Naive thymus-derived CD4-positive, alpha-beta T cell (primary cell): ENCODE measurements around the gene CACNB4. TPM values are rescaled to one million over a fixed set of nuclear protein-coding genes. Genes with fewer than 3 reads are reported as not detected.
A peak's percentile ranks its signal among the peaks of the same experiment; 100 is the strongest.
"Not testable (repeated sequence)": the region's sequence is repeated elsewhere in the genome, so short reads cannot be mapped to it uniquely, and the experiment has no call there.

ENCODE experiments used
- ATAC-seq: fragments of 150-1000 bp; cut with Tn5 transposase; 2 replicates; pipeline ENCODE4 v1.10.0; 2021; ENCODE audit warnings: mild to moderate bottlenecking, moderate library complexity
- CTCF ChIA-PET: fragments of 350-600 bp; sonication (Branson Sonifier 250); formaldehyde crosslinking; loops from one replicate; lab custom pipeline; 2021; ENCODE audit warnings: antibody characterized with exemption; lab: Charles Lee
- POLR2A ChIA-PET: fragments of 350-600 bp; sonication (Branson Sonifier 250); formaldehyde crosslinking; loops from one replicate; lab custom pipeline; 2021; ENCODE audit warnings: antibody characterized with exemption, inconsistent platforms; lab: Charles Lee
- DNase-seq, 9 donors: peaks; one replicate each; pipeline versions ENCODE4 v3.0.0 to v3.0.0-alpha.2; 2020 to 2022; ENCODE audit warnings: mixed read lengths in 1 of 9
- H3K27ac ChIP-seq: one replicate; pipeline ENCODE4 v1.7.0; 2013; ENCODE audit warnings: mild to moderate bottlenecking, low read depth, low read length, moderate library complexity
- H3K27me3 ChIP-seq, 2 donors: one replicate each; pipeline ENCODE4 v1.7.0; 2013; ENCODE audit warnings: low read length in 2 of 2, mild to moderate bottlenecking in 2 of 2, moderate library complexity in 2 of 2; ENCODE audit not compliant: control insufficient read depth in 2 of 2, insufficient read depth in 2 of 2
- H3K36me3 ChIP-seq, 3 experiments: 1 replicate in 2 of 3; 2 replicates in 1 of 3; pipeline ENCODE4 v1.7.0; 2013; ENCODE audit warnings: low read length in 3 of 3, mild to moderate bottlenecking in 3 of 3, moderate library complexity in 1 of 3; ENCODE audit not compliant: insufficient read depth in 3 of 3, control insufficient read depth in 2 of 3
- H3K4me1 ChIP-seq, 2 donors: one replicate each; pipeline ENCODE4 v1.7.0; 2013; ENCODE audit warnings: low read length in 2 of 2, mild to moderate bottlenecking in 2 of 2, moderate library complexity in 1 of 2; ENCODE audit not compliant: control insufficient read depth in 2 of 2, insufficient read depth in 2 of 2
- H3K4me3 ChIP-seq: 2 replicates; pipeline ENCODE4 v1.7.0; 2013; ENCODE audit warnings: mild to moderate bottlenecking, low read length
- H3K9me3 ChIP-seq, 3 experiments: 1 replicate in 2 of 3; 2 replicates in 1 of 3; pipeline ENCODE4 v1.7.0; 2013; ENCODE audit warnings: low read length in 3 of 3; ENCODE audit not compliant: control insufficient read depth in 2 of 3
- H3K27ac Mint-ChIP-seq, 9 donors: one replicate each; pipeline ENCODE4 v1.8.0; 2020 to 2022; ENCODE audit warnings: mixed read lengths in 9 of 9, mild to moderate bottlenecking in 8 of 9, moderate library complexity in 5 of 9, inconsistent platforms in 2 of 9
- H3K27me3 Mint-ChIP-seq, 5 donors: one replicate each; pipeline ENCODE4 v1.8.0; 2021 to 2022; ENCODE audit warnings: mixed read lengths in 5 of 5, mild to moderate bottlenecking in 1 of 5
- H3K36me3 Mint-ChIP-seq, 5 donors: one replicate each; pipeline ENCODE4 v1.8.0; 2020 to 2022; ENCODE audit warnings: mixed read lengths in 5 of 5, mild to moderate bottlenecking in 3 of 5, inconsistent platforms in 1 of 5
- H3K4me1 Mint-ChIP-seq, 7 donors: one replicate each; pipeline ENCODE4 v1.8.0; 2020 to 2022; ENCODE audit warnings: mixed read lengths in 7 of 7, mild to moderate bottlenecking in 3 of 7, inconsistent platforms in 1 of 7
- H3K4me3 Mint-ChIP-seq, 10 donors: one replicate each; pipeline ENCODE4 v1.8.0; 2020 to 2022; ENCODE audit warnings: mild to moderate bottlenecking in 10 of 10, mixed read lengths in 10 of 10, moderate library complexity in 6 of 10, inconsistent platforms in 2 of 10
- H3K9me3 Mint-ChIP-seq, 11 donors: one replicate each; pipeline ENCODE4 v1.8.0; 2020 to 2022; ENCODE audit warnings: mixed read lengths in 11 of 11, mild to moderate bottlenecking in 4 of 11, inconsistent platforms in 1 of 11, moderate library complexity in 1 of 11
- intact Hi-C, 2 donors: fragments of 100-400 bp; cut with micrococcal nuclease; formaldehyde crosslinking; loops; one replicate each; pipeline ENCODE4 v1.15.1; 2023
- polyA plus RNA-seq, 2 donors: library from polyadenylated mRNA; unstranded; fragments of 300-500 nt; fragmentation: Illumina TruSeq; gene quantifications; one replicate each; pipeline ENCODE4 v1.2.3, GENCODE V29; 2021
- total RNA-seq, 6 experiments: library from RNA in 5 of 6; stranded (reverse) in 5 of 6; gene quantifications; 1 replicate in 5 of 6; 2 replicates in 1 of 6; pipeline ENCODE4 v1.2.3 and lab custom pipeline; 2021 to 2026

Gene CACNB4
- total and polyA plus RNA-seq, 7 experiments from 2014 or later = 0.16 to 2.5 (median 0.42) TPM; not detected in 2

DNA sequence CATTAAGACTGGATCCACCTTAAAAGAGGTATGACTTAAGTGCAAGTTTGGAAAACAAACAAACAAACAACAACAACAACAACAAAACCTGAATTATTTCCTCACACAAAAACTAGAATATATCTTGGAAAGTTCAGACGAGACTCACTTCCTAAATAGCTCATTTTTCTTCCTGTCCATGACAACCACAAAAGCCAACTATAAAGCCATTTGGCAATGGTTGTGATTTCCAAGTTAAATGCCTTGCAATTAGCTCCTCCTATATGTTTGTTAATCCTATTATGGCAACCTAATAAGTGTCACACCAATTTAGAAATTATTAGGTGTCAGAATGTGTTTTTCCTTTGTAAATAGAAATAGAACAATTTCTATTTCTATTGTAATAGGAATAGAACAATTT, 179.1 kb downstream of the CACNB4 start:
- no peak overlapping the region for H3K27ac Mint-ChIP-seq
- H3K4me3 ChIP-seq = no peak overlapping the region
- ChIA-PET POLR2A (no interaction called here), CTCF (no interaction called here)
- no peak for ATAC-seq
- peaks cover 0 to 7% (median 0%) of the 10 kb centered on the region in 7 donors for H3K4me1 Mint-ChIP-seq
- no peaks in the 10 kb centered on the region for H3K27me3 ChIP-seq
- peaks cover 0 to 4% (median 0%) of the 10 kb centered on the region in 11 donors for H3K9me3 Mint-ChIP-seq
- H3K4me3 Mint-ChIP-seq = no peak overlapping the region
- no peaks in the 10 kb centered on the region for H3K4me1 ChIP-seq
- no peaks in the 10 kb centered on the region for H3K9me3 ChIP-seq
- H3K27me3 Mint-ChIP-seq = peaks cover 0 to 5% (median 4%) of the 10 kb centered on the region in 5 donors
- no peak overlapping the region for H3K27ac ChIP-seq
- intact Hi-C loops = no loop called here
- H3K36me3 ChIP-seq = no peaks in the 10 kb centered on the region
- DNase-seq = no peak
- no peaks in the 10 kb centered on the region for H3K36me3 Mint-ChIP-seq

GRCh38 chr2:151918308-151918707, 180.5 kb downstream of the CACNB4 start:
- CTCF ChIA-PET = no interaction called here
- Histone ChIP-seq H3K4me3 (no peak overlapping the region), H3K36me3 (no peaks in the 10 kb centered on the region), H3K27ac (no peak overlapping the region), H3K4me1 (no peaks in the 10 kb centered on the region), H3K9me3 (no peaks in the 10 kb centered on the region), H3K27me3 (no peaks in the 10 kb centered on the region)
- intact Hi-C loops = no loop called here
- ATAC-seq = peak; percentile 60
- H3K4me1 Mint-ChIP-seq = peaks cover 0 to 10% (median 0%) of the 10 kb centered on the region in 7 donors
- DNase-seq = no peak
- H3K4me3 Mint-ChIP-seq = no peak overlapping the region
- no peak overlapping the region for H3K27ac Mint-ChIP-seq
- POLR2A ChIA-PET = no interaction called here
- peaks cover 0 to 12% (median 7%) of the 10 kb centered on the region in 5 donors for H3K27me3 Mint-ChIP-seq
- H3K36me3 Mint-ChIP-seq = peaks cover 0 to 5% (median 0%) of the 10 kb centered on the region in 5 donors
- H3K9me3 Mint-ChIP-seq = peaks cover 0 to 3% (median 0%) of the 10 kb centered on the region in 11 donors

DNA sequence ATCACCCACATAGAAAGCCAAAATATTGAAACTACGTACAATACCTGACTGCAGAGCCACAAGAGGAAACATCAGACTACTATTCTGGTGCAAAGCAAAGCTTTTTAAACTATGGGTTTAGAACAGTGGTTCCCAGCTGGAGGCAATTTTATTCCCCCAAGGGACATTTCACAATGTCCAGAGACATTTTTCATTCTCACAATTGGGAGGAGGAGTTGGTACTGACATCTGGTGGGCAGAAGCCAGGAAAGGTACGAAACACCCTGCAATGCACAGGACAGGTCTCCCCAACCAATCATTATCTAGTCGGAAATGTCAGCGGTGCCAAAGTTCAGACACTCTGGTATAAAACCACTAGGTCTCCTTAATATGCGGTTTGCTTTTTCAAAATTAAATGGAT, 182.2 kb downstream of the CACNB4 start:
- POLR2A ChIA-PET = no interaction called here
- ATAC-seq (no peak), DNase-seq (no peak)
- intact Hi-C loops = no loop called here
- H3K4me3 ChIP-seq = no peak overlapping the region
- Mint-ChIP-seq H3K4me3 (no peak overlapping the region), H3K9me3 (peaks cover 0 to 9% (median 0%) of the 10 kb centered on the region in 11 donors), H3K27me3 (peaks cover 0 to 21% (median 18%) of the 10 kb centered on the region in 5 donors), H3K27ac (no peak overlapping the region), H3K4me1 (peaks cover 0 to 10% (median 0%) of the 10 kb centered on the region in 7 donors), H3K36me3 (peaks cover 0 to 5% (median 0%) of the 10 kb centered on the region in 5 donors)
- H3K36me3 ChIP-seq = no peaks in the 10 kb centered on the region
- H3K27me3 ChIP-seq = no peaks in the 10 kb centered on the region
- no peak overlapping the region for H3K27ac ChIP-seq
- H3K4me1 ChIP-seq = no peaks in the 10 kb centered on the region
- CTCF ChIA-PET = no interaction called here
- H3K9me3 ChIP-seq = no peaks in the 10 kb centered on the region

- H3K4me1 ChIP-seq, DNase-seq, H3K4me1 Mint-ChIP-seq, H3K27me3 ChIP-seq, intact Hi-C loops, H3K36me3 Mint-ChIP-seq, CTCF ChIA-PET, H3K9me3 Mint-ChIP-seq, ATAC-seq, H3K27ac ChIP-seq, H3K9me3 ChIP-seq, H3K27ac Mint-ChIP-seq, H3K36me3 ChIP-seq, H3K4me3 ChIP-seq, H3K4me3 Mint-ChIP-seq: not testable (repeated sequence)
- H3K27me3 Mint-ChIP-seq = peaks cover 0 to 22% (median 19%) of the 10 kb centered on the region in 5 donors
- POLR2A ChIA-PET = interaction anchor here (0.6 kb wide), 1 partner anchor 21 kb away, joined by 3 read pairs; no protein-coding TSS in a partner anchor
Observed at GRCh38 chr2:151915629-151916025, 183.2 kb downstream of the CACNB4 start.

- no peak for ATAC-seq
- no peak overlapping the region for H3K27ac Mint-ChIP-seq
- Histone ChIP-seq H3K4me1 (no peaks in the 10 kb centered on the region), H3K36me3 (no peaks in the 10 kb centered on the region), H3K27me3 (no peaks in the 10 kb centered on the region), H3K27ac (no peak overlapping the region), H3K9me3 (no peaks in the 10 kb centered on the region), H3K4me3 (no peak overlapping the region)
- intact Hi-C loops = no loop called here
- ChIA-PET CTCF (no interaction called here), POLR2A (interaction anchor here (0.6 kb wide), 1 partner anchor 22 kb away, joined by 3 read pairs; no protein-coding TSS in a partner anchor)
- H3K4me3 Mint-ChIP-seq = no peak overlapping the region
- peaks cover 0 to 5% (median 0%) of the 10 kb centered on the region in 5 donors for H3K36me3 Mint-ChIP-seq
- peaks cover 0 to 9% (median 0%) of the 10 kb centered on the region in 11 donors for H3K9me3 Mint-ChIP-seq
- DNase-seq = no peak
- peaks cover 0 to 10% (median 0%) of the 10 kb centered on the region in 7 donors for H3K4me1 Mint-ChIP-seq
- H3K27me3 Mint-ChIP-seq = peaks cover 0 to 22% (median 19%) of the 10 kb centered on the region in 5 donors
Observed at GRCh38 chr2:151914989-151915628, 183.7 kb downstream of the CACNB4 start.

DNA sequence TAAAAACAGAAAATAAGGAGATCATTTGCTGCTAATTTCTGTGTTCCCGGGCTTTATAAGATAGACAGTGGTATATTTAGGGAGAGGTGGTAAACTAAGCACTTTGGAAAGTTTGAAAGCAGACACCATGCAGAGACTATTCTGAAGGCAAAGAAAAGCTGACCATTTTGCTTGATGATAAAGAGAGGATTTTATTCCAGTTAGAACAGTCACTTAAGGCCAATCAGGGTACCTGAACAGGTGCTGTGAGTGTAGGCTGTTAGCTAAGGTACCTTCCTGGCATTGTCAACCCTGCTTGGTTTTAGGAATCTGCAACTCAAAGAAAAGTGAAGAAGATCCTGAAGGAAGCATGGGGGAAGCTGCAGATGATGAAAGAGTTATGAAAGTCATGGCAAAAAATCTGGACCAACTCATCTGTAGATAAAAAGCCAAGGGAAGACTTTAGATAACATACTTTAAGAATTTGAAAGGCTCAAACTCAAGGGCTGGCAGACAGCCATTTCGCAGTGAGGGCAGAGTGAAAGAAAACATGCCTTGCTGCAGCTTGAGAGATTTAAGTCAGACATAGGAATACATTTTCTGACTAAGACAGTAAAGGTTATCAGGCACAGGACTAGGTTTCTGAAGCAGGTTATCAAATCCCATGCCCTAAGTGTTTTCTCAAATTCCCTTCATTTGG, 190.5 kb downstream of the CACNB4 start:
- no peaks in the 10 kb centered on the region for H3K9me3 ChIP-seq
- no peaks in the 10 kb centered on the region for H3K36me3 ChIP-seq
- H3K4me1 Mint-ChIP-seq = peaks cover 0 to 6% (median 0%) of the 10 kb centered on the region in 7 donors
- ChIA-PET CTCF (no interaction called here), POLR2A (no interaction called here)
- H3K4me3 ChIP-seq = no peak overlapping the region
- no peak for DNase-seq
- intact Hi-C loops = no loop called here
- peaks cover 0 to 4% (median 0%) of the 10 kb centered on the region in 5 donors for H3K36me3 Mint-ChIP-seq
- no peak overlapping the region for H3K27ac ChIP-seq
- no peaks in the 10 kb centered on the region for H3K27me3 ChIP-seq
- H3K27me3 Mint-ChIP-seq = peaks cover 2 to 15% (median 9%) of the 10 kb centered on the region in 5 donors
- H3K9me3 Mint-ChIP-seq = peaks cover 0 to 5% (median 0%) of the 10 kb centered on the region in 11 donors
- H3K27ac Mint-ChIP-seq = no peak overlapping the region
- H3K4me3 Mint-ChIP-seq = no peak overlapping the region
- no peaks in the 10 kb centered on the region for H3K4me1 ChIP-seq
- no peak for ATAC-seq
